Activated T-cell treated with anti-CD3 and anti-CD28 coated beads for 48 hours (primary cell): ENCODE results near the gene KCNC4.

Experiments used
- DNase-seq: peaks from one replicate; pipeline ENCODE4 v3.0.0-alpha.2; 2020; ENCODE audit warnings: low read depth

Gene KCNC4

DNA sequence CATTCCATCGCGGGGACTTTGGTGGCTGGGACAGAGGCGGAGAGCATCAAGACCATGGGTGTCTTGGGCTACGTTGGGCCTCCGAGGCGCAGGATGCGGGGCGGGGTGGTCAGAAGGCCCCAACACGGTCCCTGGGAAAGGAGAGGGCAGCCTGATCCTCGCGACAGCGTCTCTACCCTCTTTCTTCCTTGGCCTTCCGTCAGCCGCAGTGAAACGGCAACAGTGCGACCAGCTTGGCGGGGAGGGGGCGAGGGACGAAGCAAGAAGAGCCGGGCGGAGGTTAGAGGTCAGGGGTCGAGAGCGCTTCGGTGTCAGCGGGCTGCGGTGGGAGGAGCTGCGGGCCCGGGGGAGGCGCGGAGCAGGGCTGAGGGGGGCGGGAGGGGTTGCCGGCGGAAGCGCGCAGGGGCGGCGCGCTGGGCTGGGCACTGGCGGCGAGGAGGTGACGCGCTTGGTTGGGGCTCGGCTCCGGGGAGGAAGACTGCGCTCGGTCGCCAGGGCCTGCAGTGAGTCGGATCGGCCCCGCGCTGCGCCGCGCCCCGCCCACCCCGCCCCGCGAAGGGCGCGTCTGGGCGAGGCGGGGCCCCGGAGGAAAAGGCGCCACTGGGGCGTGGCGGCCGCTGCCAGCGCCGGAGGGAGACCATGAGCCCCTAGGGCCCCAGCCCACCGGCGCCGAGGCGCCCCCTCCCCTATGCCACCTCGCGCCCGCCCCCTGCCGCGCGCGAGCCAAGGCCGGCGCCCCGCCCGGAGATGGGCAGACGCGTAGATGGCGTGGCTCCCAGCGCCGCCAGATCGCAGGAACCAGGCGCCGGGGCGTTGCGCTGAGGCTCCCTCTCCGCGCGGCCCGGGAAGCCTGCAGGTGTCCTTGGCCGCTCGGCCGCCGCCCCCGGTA, at the start of gene KCNC4:
KCNC4 (plus strand) TSS at position 600 of the 889 bp plus-strand sequence. CDS start 1,186 bp downstream, outside the sequence.
- DNase-seq, result peak; percentile 89

DNA sequence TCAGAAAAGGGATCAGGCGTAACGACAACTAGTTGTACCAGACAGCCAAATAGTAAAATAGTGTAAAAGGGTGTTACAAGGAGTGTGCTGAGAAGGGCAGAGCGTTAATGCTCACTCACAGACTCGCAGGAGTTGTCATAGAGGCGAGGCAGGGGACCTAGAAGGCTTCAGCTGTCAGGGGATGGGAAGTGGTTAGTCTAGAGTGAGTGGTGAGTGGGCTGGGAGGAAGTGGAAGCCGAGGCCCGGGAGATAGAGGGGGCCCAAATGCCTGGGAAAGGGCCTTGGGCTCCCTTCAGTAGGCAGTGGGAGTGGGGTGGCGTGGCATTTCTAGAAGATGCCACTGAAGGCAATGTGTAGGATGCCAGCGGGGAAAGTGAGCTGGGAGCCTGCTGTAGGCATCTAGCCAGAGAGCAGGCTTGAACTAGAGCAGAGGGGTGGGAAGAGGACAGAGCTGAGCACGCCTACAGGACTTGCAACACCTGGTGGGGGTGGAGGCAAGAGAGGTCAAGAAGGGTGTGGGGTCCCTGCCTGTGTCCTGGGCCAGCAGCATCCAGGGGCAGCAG, 49.5 kb upstream of the KCNC4 start:
- DNase-seq, result no peak

DNA sequence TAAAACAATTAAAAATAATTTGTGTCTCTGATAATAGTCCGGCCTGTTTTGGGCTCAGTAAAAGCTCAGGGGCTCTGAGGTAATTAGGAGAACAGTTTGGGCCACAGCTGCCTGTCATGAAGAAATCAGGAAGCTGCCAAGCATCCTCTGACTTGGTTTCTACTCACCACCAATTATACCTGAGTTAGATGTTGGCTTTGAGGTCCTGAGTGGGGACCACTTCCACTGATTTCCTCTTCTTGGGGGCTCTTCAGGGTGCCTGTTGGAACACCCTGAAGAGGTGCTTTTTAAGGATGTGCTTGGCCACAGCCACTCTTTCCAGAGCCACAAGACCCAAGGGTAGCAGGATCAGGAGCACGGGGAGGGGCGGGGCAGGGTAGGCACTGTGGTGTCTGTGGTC, 48.9 kb upstream of the KCNC4 start:
- no peak for DNase-seq

DNA sequence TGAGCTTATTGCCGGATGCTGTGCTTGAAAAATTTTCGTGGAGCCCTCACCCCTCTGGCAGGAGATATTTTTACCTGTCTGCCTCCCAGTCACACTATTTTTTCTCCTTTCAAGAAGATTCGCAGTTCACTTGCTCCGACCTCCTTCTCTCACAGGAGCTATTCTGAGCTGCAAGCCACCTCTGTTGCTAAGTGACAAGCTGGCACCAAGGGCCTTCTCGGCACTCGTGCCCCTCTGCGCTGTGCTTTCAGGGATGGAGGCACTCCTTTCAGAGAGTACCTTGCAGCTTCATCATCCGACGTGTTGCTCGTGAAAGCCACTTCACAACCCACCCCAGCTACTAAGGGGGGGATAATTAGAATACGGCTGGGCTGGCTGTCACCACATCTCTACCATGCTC, 48.3 kb upstream of the KCNC4 start:
- no peak for DNase-seq

DNA sequence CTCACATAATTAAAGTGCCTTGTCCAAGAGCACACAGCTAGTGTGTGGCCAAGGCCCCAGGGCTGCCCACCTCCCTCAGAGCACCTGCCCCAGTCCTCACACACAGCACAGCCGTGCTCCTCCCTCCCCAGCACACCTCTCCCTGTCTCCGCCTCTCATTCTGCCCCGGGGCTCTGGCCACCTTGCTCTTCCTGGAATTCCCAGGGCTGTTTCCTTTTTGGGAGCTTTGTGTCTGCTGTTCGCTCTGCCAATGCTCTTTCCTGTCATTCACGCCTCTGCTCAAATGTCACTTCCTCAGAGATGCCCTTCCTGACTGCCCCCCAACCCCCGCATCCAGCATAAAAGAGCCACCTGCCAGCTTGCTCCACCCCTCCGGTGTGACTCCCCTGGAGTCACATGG, 46.5 kb upstream of the KCNC4 start:
- DNase-seq, result no peak

DNA sequence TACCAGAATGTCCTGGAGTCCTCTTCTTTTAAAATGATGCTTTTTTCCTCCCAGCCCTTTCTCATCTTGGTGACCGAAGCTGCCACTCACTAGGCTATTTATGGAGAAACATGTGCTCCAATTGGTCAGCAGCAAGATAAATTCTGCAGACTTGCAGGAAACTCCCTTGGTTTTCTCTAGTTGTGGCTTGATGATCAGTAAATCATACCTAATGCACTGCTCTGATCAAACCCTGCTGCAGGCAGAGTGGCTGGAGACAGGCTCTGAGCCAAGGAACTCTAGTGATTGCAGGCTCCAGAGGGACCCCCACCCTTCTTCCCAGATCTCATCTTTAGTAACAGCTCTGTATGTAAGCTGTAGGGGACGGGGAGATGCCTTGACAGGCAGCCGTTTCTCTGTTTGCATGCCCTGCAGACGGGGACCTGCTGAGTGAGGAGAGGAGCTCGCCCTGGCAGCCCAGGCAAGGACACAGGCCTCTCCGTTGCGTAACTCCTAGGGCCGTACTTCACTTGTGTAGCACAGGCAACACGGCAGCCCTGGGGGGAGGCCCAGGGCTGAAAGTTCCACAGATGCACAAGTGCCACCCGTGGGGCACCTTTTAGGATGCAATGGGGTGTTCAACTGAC, 45.3 kb upstream of the KCNC4 start:
- DNase-seq, result no peak

DNA sequence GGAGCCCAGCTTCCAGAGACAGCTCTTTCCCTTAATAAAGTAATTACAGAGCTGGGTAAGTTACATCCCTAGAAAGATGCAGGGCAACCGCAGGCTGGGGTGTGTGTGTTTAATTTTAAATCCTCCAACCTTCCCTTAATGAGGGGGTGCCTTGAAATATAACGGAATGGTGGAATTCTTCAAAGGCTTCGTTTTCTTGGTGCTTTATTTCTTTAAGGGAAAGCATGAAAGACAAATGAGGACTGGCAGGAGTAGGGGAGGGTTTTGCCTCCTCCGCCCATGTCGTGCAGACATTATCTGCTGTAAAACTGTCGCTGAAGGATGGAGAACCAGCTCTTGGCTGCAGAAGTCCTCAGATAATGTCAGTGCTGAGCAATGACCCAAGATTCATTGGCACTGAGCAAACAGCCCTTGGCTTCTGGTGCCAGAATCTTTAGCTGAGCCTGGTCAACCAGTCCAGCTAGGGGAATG, 44.3 kb upstream of the KCNC4 start:
- DNase-seq, result no peak

DNA sequence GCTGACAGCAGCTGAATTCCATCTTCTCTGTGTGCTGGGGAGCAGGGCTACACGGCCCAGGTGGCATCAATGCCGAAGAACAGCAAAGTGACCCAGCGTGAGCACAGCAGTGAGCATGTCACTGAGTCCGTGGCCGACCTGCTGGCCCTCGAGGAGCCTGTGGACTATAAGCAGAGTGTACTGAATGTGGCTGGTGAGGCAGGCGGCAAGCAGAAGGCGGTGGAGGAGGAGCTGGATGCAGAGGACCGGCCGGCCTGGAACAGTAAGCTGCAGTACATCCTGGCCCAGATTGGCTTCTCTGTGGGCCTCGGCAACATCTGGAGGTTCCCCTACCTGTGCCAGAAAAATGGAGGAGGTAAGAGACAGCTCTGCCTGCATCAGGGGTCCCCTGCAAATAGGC, 43.3 kb upstream of the KCNC4 start:
- DNase-seq, result no peak

DNA sequence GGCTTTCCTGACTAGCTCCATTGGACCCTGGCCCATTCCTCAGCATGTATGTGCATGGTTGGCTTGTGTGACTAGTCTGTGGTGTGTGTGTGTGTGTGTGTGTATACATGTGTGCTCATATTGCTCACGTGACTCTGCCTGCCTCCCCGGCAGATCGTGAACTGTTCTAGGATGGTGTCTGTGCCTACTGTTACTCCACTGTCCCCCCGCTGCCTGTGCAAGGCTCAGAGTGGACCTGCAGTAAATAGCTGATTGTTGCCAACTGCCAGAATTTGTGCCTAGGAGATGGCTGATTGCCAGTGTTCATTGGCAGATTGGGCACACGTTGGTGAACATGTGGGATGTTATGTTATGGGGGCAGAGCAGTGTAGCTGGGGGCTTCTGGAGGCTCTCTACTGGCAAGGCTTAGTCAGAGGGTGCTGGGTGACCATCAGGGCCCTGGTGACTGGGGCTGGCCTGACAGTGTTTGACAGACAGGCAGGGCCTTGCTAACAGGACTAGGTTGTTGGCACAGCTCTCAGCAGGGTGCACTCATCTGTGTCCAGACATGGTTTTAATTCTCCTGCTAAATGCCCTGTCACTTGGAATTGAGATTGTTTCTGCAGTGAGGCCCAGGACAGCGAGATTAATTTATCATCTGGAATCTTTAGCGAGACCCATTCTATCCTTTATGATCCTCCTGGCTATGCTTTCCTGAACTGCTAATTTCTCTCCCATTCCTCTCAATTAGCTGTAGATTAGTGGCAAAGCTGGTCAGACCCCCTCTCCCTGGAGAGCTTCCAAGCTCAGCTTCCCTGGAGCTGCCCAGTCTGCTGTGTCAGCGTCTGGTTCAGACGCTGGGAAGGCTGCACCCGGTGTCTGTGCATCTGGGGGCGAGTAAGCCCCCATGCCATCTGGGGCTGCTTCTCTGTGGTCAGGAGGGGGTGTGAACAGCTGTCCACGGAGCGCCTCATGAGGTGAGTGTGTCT, 39.1 kb upstream of the KCNC4 start:
- no peak for DNase-seq

DNA sequence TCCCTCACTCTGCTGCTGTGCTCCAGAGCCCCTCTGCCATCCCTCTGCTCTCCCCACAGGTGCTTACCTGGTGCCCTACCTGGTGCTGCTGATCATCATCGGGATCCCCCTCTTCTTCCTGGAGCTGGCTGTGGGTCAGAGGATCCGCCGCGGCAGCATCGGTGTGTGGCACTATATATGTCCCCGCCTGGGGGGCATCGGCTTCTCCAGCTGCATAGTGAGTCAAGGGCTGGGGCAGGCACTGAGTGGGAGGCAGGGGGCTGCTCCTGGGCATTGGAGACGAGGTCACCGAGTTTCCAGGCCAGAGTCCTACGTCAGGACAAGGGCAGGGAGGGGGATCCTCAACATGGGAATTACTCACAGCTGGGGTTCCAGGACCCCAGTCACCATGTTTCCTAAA, 38.1 kb upstream of the KCNC4 start:
- no peak for DNase-seq

DNA sequence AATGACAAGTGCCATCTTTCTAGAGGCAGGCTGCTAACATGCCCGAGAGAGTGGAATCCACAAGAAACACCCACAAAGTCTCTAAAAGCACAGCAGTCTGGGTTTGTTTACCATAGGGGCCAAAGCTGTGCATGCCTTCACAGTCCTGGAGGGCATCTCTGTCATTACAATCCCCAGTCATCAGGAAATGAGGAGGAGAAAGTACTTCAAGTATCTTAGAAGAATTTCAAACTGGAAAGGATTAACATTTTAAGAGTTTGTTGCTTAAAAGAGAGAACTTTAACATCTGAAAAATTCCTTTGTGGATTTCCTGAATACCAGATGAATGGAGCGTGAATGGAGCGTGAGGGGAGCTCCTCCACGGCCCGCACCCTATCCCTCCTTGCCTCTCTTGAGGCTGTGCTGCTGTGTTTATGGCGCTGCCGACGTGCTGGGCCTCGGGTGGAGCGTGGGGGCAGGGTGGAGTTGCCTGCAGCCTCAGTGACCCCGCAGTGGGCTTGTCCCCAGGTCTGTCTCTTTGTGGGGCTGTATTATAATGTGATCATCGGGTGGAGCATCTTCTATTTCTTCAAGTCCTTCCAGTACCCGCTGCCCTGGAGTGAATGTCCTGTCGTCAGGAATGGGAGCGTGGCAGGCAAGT, 36.5 kb upstream of the KCNC4 start:
- no peak for DNase-seq

DNA sequence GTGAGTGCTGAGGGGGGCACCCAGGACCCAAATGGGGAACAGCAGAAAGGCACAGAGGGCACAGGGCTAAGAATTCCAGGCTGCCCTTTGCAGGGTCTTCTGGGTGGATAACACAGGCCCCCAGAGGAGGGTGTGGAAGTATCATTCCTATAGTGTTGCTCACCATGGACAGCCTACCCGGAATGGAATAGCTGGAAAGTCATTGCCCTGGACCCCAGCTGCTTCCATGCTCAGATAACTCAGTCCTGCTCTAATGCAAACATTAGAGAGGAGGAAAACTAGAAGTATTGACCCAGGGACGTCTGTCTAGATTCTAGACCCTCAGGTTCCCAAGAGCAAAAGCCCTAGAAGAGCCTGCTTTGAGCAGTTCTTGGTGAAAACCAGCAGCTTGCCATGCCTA, 35.2 kb upstream of the KCNC4 start:
- DNase-seq, result no peak

DNA sequence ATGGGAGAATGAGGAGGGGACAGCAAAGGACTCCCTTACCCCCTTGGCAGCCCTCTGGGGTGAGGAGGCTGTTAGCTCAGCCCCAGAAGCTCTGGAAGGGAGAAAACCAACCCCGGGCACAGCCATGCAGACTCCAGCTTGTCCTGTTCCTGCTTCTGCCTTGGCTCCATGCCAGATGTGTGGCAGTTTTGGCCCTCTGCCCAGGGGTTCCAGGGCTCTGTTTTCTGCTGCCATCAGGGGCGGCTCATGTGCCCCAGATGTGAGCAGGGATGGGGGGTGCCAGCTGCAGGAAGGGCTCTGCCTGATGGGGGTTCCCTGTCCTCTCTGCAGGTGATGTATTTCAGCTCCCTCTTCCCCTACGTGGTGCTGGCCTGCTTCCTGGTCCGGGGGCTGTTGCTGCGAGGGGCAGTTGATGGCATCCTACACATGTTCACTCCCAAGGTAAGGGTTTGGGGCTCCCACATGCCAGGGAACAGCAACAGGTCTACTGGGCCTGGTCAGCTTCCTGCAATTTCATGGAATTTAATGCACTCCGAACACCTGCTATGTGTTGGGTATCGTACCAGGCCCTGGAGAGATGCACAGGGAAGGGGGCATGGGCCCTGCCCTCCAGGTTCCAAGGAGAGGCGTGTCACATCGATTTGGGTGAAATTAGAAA, 33.7 kb upstream of the KCNC4 start:
- DNase-seq, result no peak

DNA sequence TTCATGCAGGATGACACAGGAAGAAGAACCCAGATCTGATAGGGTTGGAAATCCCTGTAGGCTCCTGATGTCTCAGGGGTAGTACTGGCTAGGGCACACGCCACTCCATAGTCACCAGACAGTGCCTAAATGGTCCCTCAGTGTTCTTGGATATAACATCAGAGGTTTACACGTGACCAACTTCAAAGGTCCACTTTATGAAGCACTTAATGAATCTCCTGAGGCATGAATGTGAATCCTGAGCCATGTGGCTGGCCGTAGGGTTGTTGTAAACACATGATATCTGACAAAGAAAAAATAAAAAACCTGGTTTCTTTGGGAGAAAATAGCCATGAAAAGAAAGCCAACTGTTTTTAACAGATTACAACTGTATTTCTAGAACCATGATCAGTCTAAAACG, 32.3 kb upstream of the KCNC4 start:
- DNase-seq, result no peak

DNA sequence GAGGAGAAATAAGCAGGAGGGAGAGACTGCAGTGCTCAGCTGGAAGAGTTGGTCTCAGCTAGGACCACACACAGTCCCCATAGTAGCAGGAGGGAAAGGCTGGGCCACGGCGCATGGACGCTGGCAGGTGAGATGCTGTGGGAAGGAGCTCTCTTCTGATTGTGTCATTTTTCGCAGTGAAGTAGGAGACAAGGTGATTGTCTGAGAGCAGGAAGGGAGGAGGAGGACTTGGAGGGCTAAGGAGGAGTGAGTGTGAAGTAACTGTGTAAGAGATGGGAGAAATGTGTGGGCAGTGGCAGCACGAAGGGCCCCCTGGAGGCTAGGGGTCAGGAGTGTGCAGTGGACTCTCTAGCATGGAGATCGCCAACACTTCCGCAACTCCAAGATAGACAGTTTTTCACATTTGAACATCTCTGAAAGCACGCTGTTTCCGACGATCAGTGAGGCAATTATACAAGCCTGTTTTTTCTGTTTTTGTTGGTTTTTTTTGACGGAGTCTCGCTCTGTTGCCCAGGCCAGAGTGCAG, 26.4 kb upstream of the KCNC4 start:
- no peak for DNase-seq

DNA sequence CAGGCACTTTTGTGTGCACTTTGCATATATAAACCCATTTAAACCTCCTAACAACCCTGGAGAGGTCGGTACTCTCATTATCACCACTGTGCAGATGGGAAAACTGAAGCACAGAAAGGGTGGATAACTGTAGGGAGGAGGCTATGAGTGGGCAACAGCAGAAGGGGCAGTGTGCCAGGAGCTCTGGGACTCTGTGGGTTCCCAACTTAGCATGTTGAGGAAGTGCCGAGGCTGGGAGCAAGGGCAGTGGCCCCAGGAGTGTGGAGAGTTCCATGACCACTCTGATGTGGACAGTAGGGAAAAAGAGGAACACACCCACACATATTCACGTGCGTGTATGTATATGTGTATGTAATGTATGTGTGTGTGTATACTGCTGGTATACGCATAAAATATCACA, 25.7 kb upstream of the KCNC4 start:
- no peak for DNase-seq

DNA sequence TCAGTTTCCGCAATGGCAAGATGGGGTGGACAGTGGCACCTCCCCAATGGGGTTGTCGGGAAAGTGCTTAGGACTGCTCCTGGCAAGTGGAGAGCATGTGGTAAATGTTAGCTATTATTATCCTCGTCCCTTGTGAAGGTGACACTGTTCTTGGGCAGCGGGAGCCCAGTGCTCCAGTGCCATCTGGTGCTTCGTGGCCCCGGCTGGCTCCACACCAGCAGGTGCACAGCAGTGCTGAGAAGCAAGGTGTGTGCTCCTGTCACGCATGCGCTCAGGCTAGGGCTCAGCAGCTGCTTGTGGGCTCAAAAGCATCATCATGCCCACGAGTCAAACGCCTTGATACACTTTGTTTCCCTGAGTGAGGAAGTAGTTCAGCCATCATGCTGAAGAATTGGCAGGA, 24.9 kb upstream of the KCNC4 start:
- no peak for DNase-seq

DNA sequence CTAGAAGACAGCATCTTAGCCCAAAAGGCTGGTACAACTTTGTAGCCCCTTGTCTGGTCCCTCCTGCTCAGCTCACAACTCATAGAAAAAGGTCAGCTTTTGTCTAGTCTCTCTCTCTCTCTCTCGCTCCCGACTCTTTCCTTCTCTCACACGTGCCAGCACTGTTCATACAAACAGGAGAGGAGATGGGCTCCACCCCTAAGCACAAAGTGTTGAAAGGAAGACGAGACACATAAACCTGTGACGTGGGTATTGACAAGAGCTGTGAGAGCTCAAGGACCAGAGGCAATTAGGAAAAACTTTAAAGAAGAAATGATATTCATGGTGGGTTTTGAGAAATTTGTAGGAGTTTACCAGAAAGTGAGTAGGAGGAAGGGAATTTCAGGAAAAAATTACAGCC, 23.6 kb upstream of the KCNC4 start:
- DNase-seq, result no peak

DNA sequence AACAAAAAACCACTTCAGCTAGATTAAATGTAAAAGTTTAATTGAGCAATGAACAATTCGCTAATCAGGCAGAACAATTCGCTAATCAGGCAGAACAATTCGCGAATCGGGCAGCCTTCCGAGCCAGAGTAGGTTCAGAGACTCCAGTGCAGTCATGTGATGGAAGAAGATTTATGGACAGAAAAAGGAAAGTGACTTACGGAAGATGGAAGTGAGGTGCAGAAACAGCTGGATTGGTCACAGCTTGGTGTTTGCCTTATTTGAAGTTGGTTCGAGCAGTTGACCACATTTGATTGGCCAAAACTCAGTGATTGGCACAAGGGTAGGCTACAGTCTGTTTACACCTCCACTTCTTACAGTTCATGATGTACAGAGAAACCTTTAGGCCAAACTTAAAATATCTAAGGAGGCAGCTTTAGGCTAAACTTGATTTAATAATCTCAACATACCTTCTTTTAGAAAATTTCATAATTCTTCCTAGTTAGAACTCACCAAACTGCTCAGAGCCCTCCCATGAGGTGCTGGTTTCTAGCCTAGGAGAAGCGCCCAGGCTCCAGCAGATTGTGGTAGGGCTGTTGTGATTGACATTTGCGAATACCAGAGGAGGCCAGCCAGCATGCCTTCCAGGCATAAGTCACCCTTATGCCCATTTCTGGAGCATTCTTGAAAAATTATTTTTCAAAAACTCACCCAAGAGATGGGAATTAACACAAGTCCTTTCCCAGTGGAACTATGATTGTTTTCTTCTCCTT, 22.8 kb upstream of the KCNC4 start:
- no peak for DNase-seq

DNA sequence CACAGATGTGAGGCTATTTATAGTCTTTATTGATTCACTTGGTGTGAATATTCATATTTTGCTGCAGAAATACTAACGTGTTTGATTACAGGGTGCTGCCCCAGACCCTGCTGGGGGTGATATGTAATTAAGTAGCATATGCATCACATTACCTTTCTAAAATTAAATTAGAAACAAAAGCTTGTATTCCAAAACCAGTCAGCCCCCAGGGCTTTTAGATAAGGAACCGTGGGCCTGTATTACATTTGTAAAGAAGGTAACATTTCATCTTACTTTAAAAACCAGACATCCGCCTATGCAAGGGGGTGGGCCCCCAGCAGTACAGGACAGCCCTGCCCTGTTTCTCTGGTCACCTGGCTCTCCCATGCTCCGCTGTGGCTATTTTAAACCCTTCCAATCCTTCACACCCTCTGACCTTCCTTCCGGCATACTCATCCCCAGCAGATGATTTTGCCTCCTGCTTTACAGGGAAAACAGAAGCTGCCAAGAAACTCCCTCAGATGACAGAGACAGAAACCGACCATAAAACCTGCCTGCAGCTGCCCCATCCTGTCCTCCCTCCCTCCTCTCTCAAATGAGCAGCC, 22.0 kb upstream of the KCNC4 start:
- DNase-seq, result no peak
